Neuronal stem cell (in vitro differentiated cells): ENCODE data around the gene ARL5A.

Experiments
- DNase-seq: peaks from one replicate; pipeline ENCODE4 v3.0.0-alpha.2; 2013; ENCODE audit warnings: low spot score
- H2AFZ ChIP-seq: one replicate; pipeline ENCODE4 v1.6.1; 2013; ENCODE audit warnings: mild to moderate bottlenecking, low read length, inconsistent platforms
- H2AK5ac ChIP-seq: 2 replicates; pipeline ENCODE4 v1.6.1; 2013; ENCODE audit warnings: low read depth, mild to moderate bottlenecking, inconsistent platforms, low read length, moderate library complexity, mixed read lengths
- H2BK120ac ChIP-seq: 2 replicates; pipeline ENCODE4 v1.6.1; 2013; ENCODE audit warnings: low read depth, mild to moderate bottlenecking, inconsistent platforms, low read length, moderate library complexity, mixed read lengths
- H2BK12ac ChIP-seq: one replicate; pipeline ENCODE4 v1.6.1; 2013; ENCODE audit warnings: low read length, inconsistent platforms
- H2BK15ac ChIP-seq: 2 replicates; pipeline ENCODE4 v1.6.1; 2013; ENCODE audit warnings: mild to moderate bottlenecking, low read length, inconsistent platforms, mixed read lengths
- H2BK5ac ChIP-seq: one replicate; pipeline ENCODE4 v1.6.1; 2013; ENCODE audit warnings: inconsistent platforms, mild to moderate bottlenecking, low read length, moderate library complexity
- H3K14ac ChIP-seq: one replicate; pipeline ENCODE4 v1.6.1; 2013; ENCODE audit warnings: low read length, inconsistent platforms
- H3K18ac ChIP-seq: 2 replicates; pipeline ENCODE4 v1.6.1; 2013; ENCODE audit warnings: low read length, inconsistent platforms
- H3K23ac ChIP-seq: 2 replicates; pipeline ENCODE4 v1.6.1; 2013; ENCODE audit warnings: low read depth, mild to moderate bottlenecking, mixed read lengths, low read length, inconsistent platforms; ENCODE audit not compliant: poor library complexity
- H3K27ac ChIP-seq: replicated peaks from 3 replicates; pipeline ENCODE4 v1.5.1; 2013; ENCODE audit warnings: low read length, inconsistent platforms
- H3K27me3 ChIP-seq, 3 experiments: 2 replicates each; pipeline ENCODE4 v1.6.1; 2013; ENCODE audit warnings: low read length in 3 of 3, mild to moderate bottlenecking in 2 of 3, inconsistent platforms in 1 of 3, low read depth in 1 of 3, mixed read lengths in 1 of 3, moderate library complexity in 1 of 3; ENCODE audit not compliant: control insufficient read depth in 3 of 3, insufficient read depth in 3 of 3
- H3K36me3 ChIP-seq, 2 donors: replicated peaks in 1 of 2; 2 replicates each; pipeline ENCODE4 v1.6.1; 2013; ENCODE audit warnings: low read length in 2 of 2; ENCODE audit not compliant: control insufficient read depth in 2 of 2, insufficient read depth in 2 of 2
- H3K4ac ChIP-seq: 2 replicates; pipeline ENCODE4 v1.6.1; 2013; ENCODE audit warnings: inconsistent platforms, mild to moderate bottlenecking, low read length, moderate library complexity
- H3K4me1 ChIP-seq, 2 donors: 1 replicate in 1 of 2; 2 replicates in 1 of 2; pipeline ENCODE4 v1.6.1; 2013; ENCODE audit warnings: low read length in 2 of 2, low read depth in 1 of 2; ENCODE audit not compliant: control insufficient read depth in 2 of 2, insufficient read depth in 1 of 2
- H3K4me2 ChIP-seq: one replicate; pipeline ENCODE4 v1.6.1; 2013; ENCODE audit warnings: mild to moderate bottlenecking, low read length, inconsistent platforms; ENCODE audit not compliant: insufficient read depth, poor library complexity, severe bottlenecking
- H3K4me3 ChIP-seq, 2 donors: 2 replicates each; pipeline ENCODE4 v1.5.1; 2013; ENCODE audit warnings: low read length in 2 of 2, mild to moderate bottlenecking in 2 of 2, inconsistent platforms in 1 of 2, moderate library complexity in 1 of 2
- H3K79me1 ChIP-seq: one replicate; pipeline ENCODE4 v1.6.1; 2013; ENCODE audit warnings: low read depth, mild to moderate bottlenecking, inconsistent platforms, low read length, moderate library complexity
- H3K9ac ChIP-seq: one replicate; pipeline ENCODE4 v1.6.1; 2013; ENCODE audit warnings: mild to moderate bottlenecking, low read depth, low read length, inconsistent platforms; ENCODE audit not compliant: poor library complexity
- H3K9me3 ChIP-seq, 2 donors: replicated peaks in 1 of 2; 2 replicates each; pipeline versions ENCODE3 to v1.6.1; 2013; ENCODE audit warnings: low read length in 2 of 2, mild to moderate bottlenecking in 2 of 2, inconsistent platforms in 1 of 2, low read depth in 1 of 2, mixed read lengths in 1 of 2, moderate library complexity in 1 of 2; ENCODE audit not compliant: control insufficient read depth in 2 of 2, insufficient read depth in 1 of 2
- H4K8ac ChIP-seq: one replicate; pipeline ENCODE4 v1.6.1; 2013; ENCODE audit warnings: low read depth, mild to moderate bottlenecking, inconsistent platforms, low read length, moderate library complexity
- H4K91ac ChIP-seq: one replicate; pipeline ENCODE4 v1.6.1; 2013; ENCODE audit warnings: low read length, low read depth, mild to moderate bottlenecking, inconsistent platforms; ENCODE audit not compliant: poor library complexity
- WGBS, 2 donors: extraction: QIAGEN DNeasy Blood & Tissue Kit; methylation state at CpG; one replicate each; pipeline ENCODE4 v1.1.7; 2013; ENCODE audit warnings: missing lambda C conversion rate in 2 of 2, mixed read lengths in 1 of 2; ENCODE audit not compliant: insufficient read length in 2 of 2, insufficient replicate concordance in 1 of 2; ENCODE audit errors: extremely low coverage in 2 of 2; 5-methylcytosine and 5-hydroxymethylcytosine counted together

Gene ARL5A

GRCh38 chr2:151782378-151783132 lies 45.7 kb downstream of the ARL5A start:
- Histone ChIP-seq H2BK120ac (no peak overlapping the region), H3K9me3 (no peaks in the 10 kb centered on the region), H3K18ac (no peak overlapping the region), H3K79me1 (no peaks in the 10 kb centered on the region), H2AK5ac (no peak overlapping the region), H2AFZ (no peak overlapping the region), H3K27me3 (no peaks in the 10 kb centered on the region), H4K8ac (no peak overlapping the region), H3K4me1 (peaks cover 0 to 12% of the 10 kb centered on the region in 2 donors), H4K91ac (no peak overlapping the region), H3K23ac (no peak overlapping the region), H3K9ac (no peak overlapping the region), H2BK5ac (no peak overlapping the region), H3K4me2 (no peak overlapping the region), H3K4ac (no peak overlapping the region), H2BK12ac (no peak overlapping the region), H3K4me3 (no peak overlapping the region), H2BK15ac (no peak overlapping the region), H3K36me3 (peaks cover 3 to 25% of the 10 kb centered on the region in 2 donors), H3K14ac (no peak overlapping the region), H3K27ac (no peak overlapping the region)
- WGBS, 2 donors = no CpG with 5 or more reads among the region's 6 CpGs
- DNase-seq = no peak

DNA sequence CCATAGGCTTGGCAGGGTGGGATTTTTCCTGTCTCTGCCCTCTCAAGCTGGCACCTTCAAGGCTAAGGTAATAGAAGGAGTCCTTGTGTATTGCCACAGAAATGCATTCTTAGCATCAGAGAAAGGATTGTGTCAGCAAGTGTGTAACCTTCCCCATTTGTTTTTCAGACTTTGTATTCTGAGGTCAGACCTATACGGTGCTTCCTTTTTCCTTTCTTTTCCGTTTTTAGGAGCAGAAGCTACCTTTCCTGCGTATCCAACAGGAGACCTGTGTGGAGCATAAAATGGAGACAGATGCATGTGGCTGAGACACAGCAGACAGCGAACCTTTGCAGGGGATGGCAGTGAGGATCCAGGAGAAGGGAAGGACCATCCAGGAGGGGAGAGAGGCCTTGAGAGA lies 46.6 kb downstream of the ARL5A start:
- no CpG with 5 or more reads among the region's 4 CpGs for WGBS, 2 donors
- H2AFZ ChIP-seq = no peak overlapping the region
- no peak overlapping the region for H2BK15ac ChIP-seq

GRCh38 chr2:151780938-151781337 lies 47.3 kb downstream of the ARL5A start:
- no peak overlapping the region for H3K4me3 ChIP-seq
- H2BK15ac ChIP-seq = no peak overlapping the region
- H3K4ac ChIP-seq = no peak overlapping the region
- DNase-seq = no peak
- no peak overlapping the region for H2BK120ac ChIP-seq
- H4K8ac ChIP-seq = no peak overlapping the region
- H3K9me3 ChIP-seq = no peaks in the 10 kb centered on the region
- no peak overlapping the region for H3K23ac ChIP-seq
- H3K4me2 ChIP-seq = no peak overlapping the region
- no peak overlapping the region for H4K91ac ChIP-seq
- no peak overlapping the region for H3K27ac ChIP-seq
- H3K36me3 ChIP-seq = peaks cover 3 to 35% of the 10 kb centered on the region in 2 donors
- no peaks in the 10 kb centered on the region for H3K79me1 ChIP-seq
- no peak overlapping the region for H3K14ac ChIP-seq
- H2BK5ac ChIP-seq = no peak overlapping the region
- H3K27me3 ChIP-seq = no peaks in the 10 kb centered on the region
- H3K4me1 ChIP-seq = peaks cover 0 to 4% of the 10 kb centered on the region in 2 donors
- no peak overlapping the region for H3K18ac ChIP-seq
- no peak overlapping the region for H2AFZ ChIP-seq
- H2AK5ac ChIP-seq = no peak overlapping the region
- no peak overlapping the region for H3K9ac ChIP-seq
- H2BK12ac ChIP-seq = no peak overlapping the region

More for the DNA sequence above, 46.6 kb downstream of the ARL5A start:
- Histone ChIP-seq H3K18ac (no peak overlapping the region), H3K79me1 (no peaks in the 10 kb centered on the region), H3K4ac (no peak overlapping the region), H2BK120ac (no peak overlapping the region), H3K4me3 (no peak overlapping the region), H3K27ac (no peak overlapping the region), H3K4me2 (no peak overlapping the region), H2AK5ac (no peak overlapping the region), H3K9me3 (no peaks in the 10 kb centered on the region), H3K27me3 (no peaks in the 10 kb centered on the region), H3K36me3 (peaks cover 3 to 28% of the 10 kb centered on the region in 2 donors), H2BK12ac (no peak overlapping the region), H3K4me1 (peaks cover 0 to 11% of the 10 kb centered on the region in 2 donors), H4K8ac (no peak overlapping the region), H3K9ac (no peak overlapping the region), H3K23ac (no peak overlapping the region), H2BK5ac (no peak overlapping the region), H3K14ac (no peak overlapping the region), H4K91ac (no peak overlapping the region)
- no peak for DNase-seq

- no peaks in the 10 kb centered on the region for H3K9me3 ChIP-seq
Measured at GRCh38 chr2:151777935-151778334, 50.3 kb downstream of the ARL5A start.

More at GRCh38 chr2:151777935-151778334, 50.3 kb downstream of the ARL5A start:
- peaks cover 3 to 27% of the 10 kb centered on the region in 2 donors for H3K36me3 ChIP-seq
- H3K27me3 ChIP-seq = no peaks in the 10 kb centered on the region
- no peak overlapping the region for H3K4ac ChIP-seq
- H2AK5ac ChIP-seq = no peak overlapping the region
- no peak overlapping the region for H4K91ac ChIP-seq
- H2BK15ac ChIP-seq = no peak overlapping the region
- no peak overlapping the region for H2AFZ ChIP-seq
- no peak overlapping the region for H4K8ac ChIP-seq
- H3K23ac ChIP-seq = no peak overlapping the region
- H3K4me3 ChIP-seq = no peak overlapping the region
- no peak overlapping the region for H3K9ac ChIP-seq
- H3K18ac ChIP-seq = no peak overlapping the region
- DNase-seq = no peak
- H2BK120ac ChIP-seq = no peak overlapping the region
- H3K4me2 ChIP-seq = no peak overlapping the region
- H3K79me1 ChIP-seq = no peaks in the 10 kb centered on the region
- H3K4me1 ChIP-seq = no peaks in the 10 kb centered on the region
- WGBS, 2 donors = no CpG with 5 or more reads among the region's 2 CpGs
- no peak overlapping the region for H3K14ac ChIP-seq
- no peak overlapping the region for H2BK5ac ChIP-seq
- no peak overlapping the region for H2BK12ac ChIP-seq
- no peak overlapping the region for H3K27ac ChIP-seq
